ENCODE data around the gene CCNT2.
A peak's percentile ranks its signal among the peaks of the same experiment; 100 is the strongest.
"Not testable (repeated sequence)": the region's sequence is repeated elsewhere in the genome, so short reads cannot be mapped to it uniquely, and the experiment has no call there.

CCNT2 gene

GRCh38 chr2:134918526-134919340, at the start of gene CCNT2:
TSS of gene CCNT2 (plus strand) at chr2:134918822. CDS start at chr2:134918855, 33 bp downstream.
- peak; percentile 100 for DNase-seq

GRCh38 chr2:134869946-134870736, 48.5 kb upstream of the CCNT2 start:
- DNase-seq = peak; percentile 42

GRCh38 chr2:134873152-134873551, 45.5 kb upstream of the CCNT2 start:
- no peak for DNase-seq

- DNase-seq = no peak
These were observed 43.3 kb upstream of the CCNT2 start for GRCh38 chr2:134875309-134875708.

GRCh38 chr2:134882773-134883172, 35.8 kb upstream of the CCNT2 start:
- DNase-seq = no peak

- no peak for DNase-seq
These were observed 34.9 kb upstream of the CCNT2 start for GRCh38 chr2:134883552-134884293.

- DNase-seq = no peak
These were observed 34.2 kb upstream of the CCNT2 start for GRCh38 chr2:134884435-134884834.

- no peak for DNase-seq
These were observed 26.2 kb upstream of the CCNT2 start for GRCh38 chr2:134892282-134893035.

GRCh38 chr2:134897932-134898331, 20.7 kb upstream of the CCNT2 start:
- no peak for DNase-seq

GRCh38 chr2:134899204-134899603, 19.4 kb upstream of the CCNT2 start:
- no peak for DNase-seq

GRCh38 chr2:134900151-134900550, 18.5 kb upstream of the CCNT2 start:
- no peak for DNase-seq

- not testable (repeated sequence) for DNase-seq
These were observed 14.9 kb upstream of the CCNT2 start for GRCh38 chr2:134903701-134904100.

- no peak for DNase-seq
These were observed 13.5 kb upstream of the CCNT2 start for GRCh38 chr2:134905168-134905567.

GRCh38 chr2:134906726-134907125, 11.9 kb upstream of the CCNT2 start:
- no peak for DNase-seq

- DNase-seq = not testable (repeated sequence)
These were observed 11.0 kb upstream of the CCNT2 start for GRCh38 chr2:134907441-134908116.

GRCh38 chr2:134910763-134911399, 7.7 kb upstream of the CCNT2 start:
- no peak for DNase-seq

GRCh38 chr2:134911400-134911785, 7.2 kb upstream of the CCNT2 start:
- no peak for DNase-seq

- DNase-seq = no peak
These were observed 6.3 kb upstream of the CCNT2 start for GRCh38 chr2:134912361-134912760.

- DNase-seq = no peak
These were observed 1.2 kb upstream of the CCNT2 start for GRCh38 chr2:134917360-134917865.

- no peak for DNase-seq
These were observed 615 bp upstream of the CCNT2 start for GRCh38 chr2:134917888-134918525.

All from right forelimb (tissue), 1 donor.